Gastroesophageal sphincter (tissue), 4 donors: ENCODE measurements around the gene HMGCR. TPM values are rescaled to one million over a fixed set of nuclear protein-coding genes. Genes with fewer than 3 reads are reported as not detected.
"Not testable (repeated sequence)": the region's sequence is repeated elsewhere in the genome, so short reads cannot be mapped to it uniquely, and the experiment has no call there.

ENCODE experiments used
- ATAC-seq: fragments of 150-250 bp; one replicate; pipeline ENCODE4 v1.9.1; 2016; ENCODE audit warnings: mild to moderate bottlenecking, moderate library complexity
- H3K27ac ChIP-seq, 4 donors: fragments of 200-600 bp; sonication (generic) in 3 of 4; 1 replicate in 3 of 4; 2 replicates in 1 of 4; pipeline ENCODE4 v1.5.1; 2016 to 2019
- H3K27me3 ChIP-seq: fragments of 200-600 bp; sonication (generic); one replicate; pipeline ENCODE4 v1.5.1; 2019
- H3K36me3 ChIP-seq, 2 donors: fragments of 200-600 bp; sonication (generic); one replicate each; pipeline ENCODE4 v1.5.1; 2019; ENCODE audit warnings: control low read depth in 1 of 2
- H3K4me1 ChIP-seq, 3 donors: fragments of 200-600 bp; sonication (generic); 1 replicate in 2 of 3; 2 replicates in 1 of 3; pipeline ENCODE4 v1.5.1; 2016 to 2019; ENCODE audit warnings: control low read depth in 2 of 3
- H3K4me3 ChIP-seq, 2 donors: fragments of 200-600 bp; sonication (generic); one replicate each; pipeline ENCODE4 v1.5.1; 2019; ENCODE audit warnings: mild to moderate bottlenecking in 1 of 2, moderate library complexity in 1 of 2
- H3K9me3 ChIP-seq, 3 donors: fragments of 200-600 bp; sonication (generic); one replicate each; pipeline ENCODE4 v1.5.1; 2017 to 2019; ENCODE audit warnings: control low read depth in 2 of 3
- EP300 ChIP-seq: sonication (generic); formaldehyde crosslinking; IDR thresholded peaks from one replicate; pipeline ENCODE4 v1.6.1; 2017; ENCODE audit warnings: antibody characterized with exemption, mild to moderate bottlenecking
- POLR2A ChIP-seq, 2 donors: fragments of 450-650 bp; IDR thresholded peaks; one replicate each; pipeline ENCODE4 v1.6.1; 2017; ENCODE audit warnings: antibody characterized with exemption in 2 of 2, mild to moderate bottlenecking in 2 of 2, moderate library complexity in 1 of 2
- POLR2AphosphoS5 ChIP-seq: sonication (generic); formaldehyde crosslinking; IDR thresholded peaks from one replicate; pipeline ENCODE4 v1.6.1; 2017; ENCODE audit warnings: antibody characterized with exemption
- WGBS, 2 donors: methylation state at CpG; one replicate each; pipeline ENCODE4 v1.1.5; 2018; ENCODE audit warnings: low coverage in 1 of 2; 5-methylcytosine and 5-hydroxymethylcytosine counted together
- total RNA-seq, 4 donors: library from RNA; depleted of rRNA; stranded (reverse); fragments of >200 nt; gene quantifications; one replicate each; pipeline ENCODE4 v1.1.0, GENCODE V29; 2016
- TF ChIP-seq, protein P1 (sequence below), 4 experiments: fragments of 200-600 bp in 2 of 4; fragments of 450-650 bp in 2 of 4; sonication (generic) in 1 of 4; IDR thresholded peaks; one replicate each; pipeline ENCODE4 v1.5.1; 2017 to 2019; ENCODE audit warnings: antibody characterized with exemption in 4 of 4, mild to moderate bottlenecking in 2 of 4, moderate library complexity in 2 of 4

HMGCR gene
- total RNA-seq, 4 donors from 2014 or later = 10.4 to 14.2 (median 13.5) TPM

- H3K9me3 ChIP-seq = no peaks in the 10 kb centered on the region
- H3K27ac ChIP-seq = no peak overlapping the region
- WGBS, 2 donors = 77 to 96% methylated on average over 3 of the region's 3 CpGs
- no peaks in the 10 kb centered on the region for H3K36me3 ChIP-seq
- H3K27me3 ChIP-seq = no peaks in the 10 kb centered on the region
- TF ChIP-seq POLR2AphosphoS5 = no peak
- no peak for TF ChIP-seq EP300
- no peak for TF ChIP-seq POLR2A (IDR thresholded peaks at IDR 0.05)
- TF ChIP-seq, protein P1, sequence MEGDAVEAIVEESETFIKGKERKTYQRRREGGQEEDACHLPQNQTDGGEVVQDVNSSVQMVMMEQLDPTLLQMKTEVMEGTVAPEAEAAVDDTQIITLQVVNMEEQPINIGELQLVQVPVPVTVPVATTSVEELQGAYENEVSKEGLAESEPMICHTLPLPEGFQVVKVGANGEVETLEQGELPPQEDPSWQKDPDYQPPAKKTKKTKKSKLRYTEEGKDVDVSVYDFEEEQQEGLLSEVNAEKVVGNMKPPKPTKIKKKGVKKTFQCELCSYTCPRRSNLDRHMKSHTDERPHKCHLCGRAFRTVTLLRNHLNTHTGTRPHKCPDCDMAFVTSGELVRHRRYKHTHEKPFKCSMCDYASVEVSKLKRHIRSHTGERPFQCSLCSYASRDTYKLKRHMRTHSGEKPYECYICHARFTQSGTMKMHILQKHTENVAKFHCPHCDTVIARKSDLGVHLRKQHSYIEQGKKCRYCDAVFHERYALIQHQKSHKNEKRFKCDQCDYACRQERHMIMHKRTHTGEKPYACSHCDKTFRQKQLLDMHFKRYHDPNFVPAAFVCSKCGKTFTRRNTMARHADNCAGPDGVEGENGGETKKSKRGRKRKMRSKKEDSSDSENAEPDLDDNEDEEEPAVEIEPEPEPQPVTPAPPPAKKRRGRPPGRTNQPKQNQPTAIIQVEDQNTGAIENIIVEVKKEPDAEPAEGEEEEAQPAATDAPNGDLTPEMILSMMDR (IDR thresholded peaks at IDR 0.05) = no peak
- H3K4me3 ChIP-seq = no peak overlapping the region
- ATAC-seq = no peak
- no peaks in the 10 kb centered on the region for H3K4me1 ChIP-seq
Measured at GRCh38 chr5:75310212-75310611, 26.8 kb upstream of the HMGCR start.

DNA sequence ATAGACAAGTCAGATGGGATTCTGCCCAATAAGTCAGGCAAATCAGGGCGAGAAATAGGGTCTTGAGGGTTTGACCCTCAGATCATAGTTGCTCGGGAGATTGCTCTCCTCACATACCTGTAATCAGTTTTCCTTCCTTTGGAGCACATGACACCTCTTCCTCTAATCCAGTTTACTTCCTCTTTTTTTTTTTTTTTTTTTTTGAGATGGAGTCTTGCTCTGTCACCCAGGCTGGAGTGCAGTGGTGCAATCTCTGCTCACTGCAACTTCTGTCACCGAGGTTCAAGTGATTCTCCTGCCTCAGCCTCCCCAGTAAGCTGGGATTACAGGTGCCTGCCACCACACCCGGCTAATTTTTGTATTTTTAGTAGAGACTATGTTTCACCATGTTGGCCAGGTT is 17.9 kb upstream of the HMGCR start:
- not testable (repeated sequence) for ATAC-seq, H3K27ac ChIP-seq, H3K27me3 ChIP-seq, H3K9me3 ChIP-seq, H3K4me3 ChIP-seq, H3K4me1 ChIP-seq, H3K36me3 ChIP-seq
- WGBS, 2 donors = 77 to 81% methylated on average over 2 to 4 of the region's 4 CpGs

DNA sequence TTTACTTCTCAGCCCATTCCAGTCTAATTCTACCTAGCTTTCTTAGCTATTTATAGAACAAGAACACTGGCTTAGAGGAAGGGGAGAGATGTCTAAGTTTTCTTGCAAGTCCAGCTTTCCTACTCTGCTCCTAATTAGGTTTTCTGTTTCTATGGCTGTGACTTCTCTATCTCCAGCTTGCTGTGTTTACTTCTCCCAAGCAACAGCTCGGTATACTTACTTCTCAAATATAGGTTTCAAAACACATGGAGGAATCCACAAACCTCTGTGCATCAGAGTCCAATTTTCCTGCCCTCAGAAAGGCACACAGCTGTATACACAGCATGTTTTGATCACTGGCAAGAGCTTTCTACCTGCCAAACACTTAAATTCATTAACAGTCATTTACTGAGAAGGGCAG is 17.4 kb upstream of the HMGCR start:
- Histone ChIP-seq H3K36me3 (no peaks in the 10 kb centered on the region), H3K4me3 (no peak overlapping the region), H3K27me3 (no peaks in the 10 kb centered on the region), H3K4me1 (no peaks in the 10 kb centered on the region), H3K9me3 (no peaks in the 10 kb centered on the region), H3K27ac (no peak overlapping the region)
- no peak for ATAC-seq
- TF ChIP-seq, protein P1 (IDR thresholded peaks at IDR 0.05) = no peak
- no peak for TF ChIP-seq POLR2AphosphoS5
- TF ChIP-seq EP300 = no peak
- TF ChIP-seq POLR2A (IDR thresholded peaks at IDR 0.05) = no peak
- 31 to 50% methylated on average over 1 of the region's 1 CpG for WGBS, 2 donors

DNA sequence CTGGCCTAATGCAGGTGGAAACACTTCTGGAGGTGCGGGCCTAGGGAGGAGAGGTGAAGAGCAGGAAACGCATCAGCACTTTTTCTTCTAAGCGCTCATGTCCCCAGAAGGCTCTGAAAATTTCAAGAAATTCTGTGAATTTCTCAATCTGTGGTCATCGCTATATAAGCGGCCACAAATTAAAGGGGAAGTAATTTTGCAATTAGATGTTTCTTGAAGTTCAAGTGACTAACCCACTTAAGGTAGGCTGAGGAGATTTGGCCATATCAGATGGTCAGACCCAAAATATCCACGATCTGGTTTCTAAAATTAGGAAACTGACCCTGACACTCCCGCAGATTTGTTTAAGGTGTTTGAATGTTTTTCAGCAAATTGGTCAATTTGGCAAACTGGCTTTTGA is 16.6 kb upstream of the HMGCR start:
- Histone ChIP-seq H3K36me3 (no peaks in the 10 kb centered on the region), H3K27me3 (no peaks in the 10 kb centered on the region), H3K9me3 (no peaks in the 10 kb centered on the region), H3K27ac (no peak overlapping the region), H3K4me1 (no peaks in the 10 kb centered on the region), H3K4me3 (no peak overlapping the region)
- WGBS, 2 donors = 90 to 98% methylated on average over 7 of the region's 7 CpGs
- ATAC-seq = no peak
- TF ChIP-seq, protein P1 (IDR thresholded peaks at IDR 0.05) = no peak
- TF ChIP-seq EP300 (no peak), POLR2A (IDR thresholded peaks at IDR 0.05) (no peak), POLR2AphosphoS5 (no peak)

- H3K27ac ChIP-seq = no peak overlapping the region
- no peak for ATAC-seq
- no peaks in the 10 kb centered on the region for H3K36me3 ChIP-seq
- TF ChIP-seq, protein P1 (IDR thresholded peaks at IDR 0.05) = no peak
- no peak for TF ChIP-seq POLR2AphosphoS5
- no peak for TF ChIP-seq POLR2A (IDR thresholded peaks at IDR 0.05)
- no peak for TF ChIP-seq EP300
- H3K4me3 ChIP-seq = no peak overlapping the region
- WGBS, 2 donors = 98% methylated on average over 5 of the region's 5 CpGs; no CpG with 5 or more reads in 1 of the 2 donors
- no peaks in the 10 kb centered on the region for H3K4me1 ChIP-seq
- no peaks in the 10 kb centered on the region for H3K9me3 ChIP-seq
- H3K27me3 ChIP-seq = no peaks in the 10 kb centered on the region
Measured at GRCh38 chr5:75322066-75322465, 15.0 kb upstream of the HMGCR start.

DNA sequence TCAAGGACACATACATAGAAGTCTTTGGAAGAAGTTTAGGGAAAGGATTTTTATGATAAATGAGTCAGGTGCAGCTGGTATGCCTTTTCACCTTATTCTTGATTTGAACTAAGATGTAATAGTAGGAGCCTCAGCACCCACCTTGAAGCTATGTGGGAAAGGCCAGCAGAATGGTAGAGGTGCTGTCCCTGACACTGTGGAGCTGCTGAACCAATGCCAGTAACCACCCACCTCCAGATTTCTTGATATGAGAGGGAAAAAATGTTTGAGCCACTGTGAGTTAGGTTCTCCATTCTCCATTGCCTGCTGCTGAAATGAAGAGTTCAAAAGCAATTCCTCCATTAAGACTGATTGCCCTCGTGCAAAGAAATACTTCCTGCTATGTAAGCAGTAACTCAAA is 12.2 kb upstream of the HMGCR start:
- WGBS, 2 donors = 64 to 78% methylated on average over 1 of the region's 1 CpG
- Histone ChIP-seq H3K36me3 (no peaks in the 10 kb centered on the region), H3K4me3 (no peak overlapping the region), H3K27ac (no peak overlapping the region), H3K27me3 (no peaks in the 10 kb centered on the region), H3K9me3 (no peaks in the 10 kb centered on the region), H3K4me1 (no peaks in the 10 kb centered on the region)
- no peak for TF ChIP-seq EP300
- no peak for TF ChIP-seq POLR2AphosphoS5
- TF ChIP-seq POLR2A (IDR thresholded peaks at IDR 0.05) = no peak
- TF ChIP-seq, protein P1 (IDR thresholded peaks at IDR 0.05) = no peak
- ATAC-seq = no peak
